ENCODE results near the gene HOXB9. TPM values are rescaled to one million over a fixed set of nuclear protein-coding genes. Genes with fewer than 3 reads are reported as not detected.

HOXB9 gene
- total and polyA plus RNA-seq, 9 of the 15 experiments (the other 6 are each of a cell fraction or from before 2014, with no cell fraction given) = 3.1 to 196 (median 77.6) TPM

DNA sequence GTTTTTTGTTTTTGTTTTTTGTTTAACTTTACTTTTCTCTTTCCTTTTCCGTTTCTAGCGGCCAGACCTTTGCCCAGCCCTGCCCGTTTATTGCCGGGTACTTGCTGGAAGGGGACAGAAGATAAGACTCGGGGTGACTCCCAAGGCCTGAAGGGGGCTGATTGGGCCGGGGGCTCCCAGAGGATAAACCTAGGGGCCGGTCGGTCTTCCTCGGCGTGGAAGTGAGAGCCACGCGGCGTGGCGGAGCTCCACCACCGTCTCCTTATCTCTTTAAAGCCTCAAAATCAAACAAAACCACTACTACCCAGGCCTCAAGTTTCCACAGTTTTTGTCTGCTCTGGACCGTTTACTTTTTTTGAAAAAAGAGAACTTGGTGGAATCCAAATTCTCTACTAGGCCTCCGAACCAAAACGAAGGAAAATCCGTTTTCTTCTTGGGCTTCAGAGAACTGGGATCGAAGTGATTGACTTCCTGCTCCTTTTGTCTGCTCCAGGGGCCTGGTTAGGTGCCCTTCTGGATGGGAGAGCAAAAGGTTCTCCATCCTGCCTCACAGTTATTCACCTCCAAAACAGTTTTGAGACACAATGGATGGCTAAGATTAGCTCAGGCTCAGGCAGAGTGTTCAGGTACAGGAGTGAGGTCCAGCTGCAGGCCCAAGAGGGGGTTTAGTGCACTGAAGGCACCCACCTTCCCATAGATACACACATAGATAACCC lies 8.5 kb upstream of the HOXB9 start:
- BruUV-seq (replicated peaks) = no TSS peak
- ATAC-seq (no peak), FAIRE-seq (no peak), DNase-seq (ENCODE audit: extremely low read depth in 1 of 4, low spot score in 3 of 4) (no peak)
- H3K27ac ChIP-seq (ENCODE audit: extremely low read depth, low read depth, low read length) = peak overlapping the region; percentile 63; the same call in 2 of the 3 replicates
- H3K9me3 ChIP-seq (replicated peaks; ENCODE audit: control insufficient read depth, insufficient read depth, low read depth, low read length) = no peaks in the 10 kb centered on the region
- peaks cover 10% of the 10 kb centered on the region; the same call in 1 of the 3 replicates for H3K36me3 ChIP-seq (ENCODE audit: control insufficient read depth, insufficient read depth, low read length)
- POLR2A ChIA-PET = interaction anchor here (0.6 to 3.8 kb wide), 3 partner anchors 9 to 157 kb away, joined by 3 to 43 read pairs (median 5); partner anchors contain the start of gene HOXB9
- H3K4me2 ChIP-seq (ENCODE audit: insufficient read depth, low read length) = no peak overlapping the region; the same call in 1 of the 2 replicates
- intact Hi-C loops (cut with micrococcal nuclease) = no loop called here
- H2AFZ ChIP-seq (ENCODE audit: low read depth, low read length) = peak overlapping the region; percentile 61
- H4K20me1 ChIP-seq (replicated peaks; ENCODE audit: control insufficient read depth, insufficient read depth, low read length) = no peaks in the 10 kb centered on the region
- no peaks in the 10 kb centered on the region for H3K27me3 ChIP-seq (ENCODE audit: control insufficient read depth in 2 of 2, insufficient read depth in 2 of 2, low read length in 2 of 2)
- H3K4me1 ChIP-seq (replicated peaks in 1 of 2; ENCODE audit: control insufficient read depth in 2 of 2, insufficient read depth in 2 of 2, low read length in 2 of 2) = peaks cover 52 to 61% of the 10 kb centered on the region in 2 experiments
- H3K79me2 ChIP-seq (ENCODE audit: control insufficient read depth, insufficient read depth, low read length) = peaks cover 27% of the 10 kb centered on the region
- no peak overlapping the region for H3K4me3 ChIP-seq
- peaks cover 4% of the 10 kb centered on the region for H3K9me1 ChIP-seq (ENCODE audit: control insufficient read depth, insufficient read depth, low read length)
- in situ Hi-C loops (cut with MboI) = no loop called here
- CTCF ChIA-PET (ENCODE audit: low intra/inter-chr PET ratio) = interaction anchor here (0.7 kb wide), 1 partner anchor 16 kb away, joined by 3 read pairs; no protein-coding TSS in a partner anchor
- WGBS (ENCODE audit: insufficient coverage, low coverage, missing lambda C conversion rate) = 39% methylated on average over 20 of the region's 20 CpGs
- H3K9ac ChIP-seq (ENCODE audit: insufficient read depth in 1 of 2, low read depth in 2 of 2, low read length in 2 of 2) = peak overlapping the region; percentile 20 to 38
- TF ChIP-seq, protein P1, sequence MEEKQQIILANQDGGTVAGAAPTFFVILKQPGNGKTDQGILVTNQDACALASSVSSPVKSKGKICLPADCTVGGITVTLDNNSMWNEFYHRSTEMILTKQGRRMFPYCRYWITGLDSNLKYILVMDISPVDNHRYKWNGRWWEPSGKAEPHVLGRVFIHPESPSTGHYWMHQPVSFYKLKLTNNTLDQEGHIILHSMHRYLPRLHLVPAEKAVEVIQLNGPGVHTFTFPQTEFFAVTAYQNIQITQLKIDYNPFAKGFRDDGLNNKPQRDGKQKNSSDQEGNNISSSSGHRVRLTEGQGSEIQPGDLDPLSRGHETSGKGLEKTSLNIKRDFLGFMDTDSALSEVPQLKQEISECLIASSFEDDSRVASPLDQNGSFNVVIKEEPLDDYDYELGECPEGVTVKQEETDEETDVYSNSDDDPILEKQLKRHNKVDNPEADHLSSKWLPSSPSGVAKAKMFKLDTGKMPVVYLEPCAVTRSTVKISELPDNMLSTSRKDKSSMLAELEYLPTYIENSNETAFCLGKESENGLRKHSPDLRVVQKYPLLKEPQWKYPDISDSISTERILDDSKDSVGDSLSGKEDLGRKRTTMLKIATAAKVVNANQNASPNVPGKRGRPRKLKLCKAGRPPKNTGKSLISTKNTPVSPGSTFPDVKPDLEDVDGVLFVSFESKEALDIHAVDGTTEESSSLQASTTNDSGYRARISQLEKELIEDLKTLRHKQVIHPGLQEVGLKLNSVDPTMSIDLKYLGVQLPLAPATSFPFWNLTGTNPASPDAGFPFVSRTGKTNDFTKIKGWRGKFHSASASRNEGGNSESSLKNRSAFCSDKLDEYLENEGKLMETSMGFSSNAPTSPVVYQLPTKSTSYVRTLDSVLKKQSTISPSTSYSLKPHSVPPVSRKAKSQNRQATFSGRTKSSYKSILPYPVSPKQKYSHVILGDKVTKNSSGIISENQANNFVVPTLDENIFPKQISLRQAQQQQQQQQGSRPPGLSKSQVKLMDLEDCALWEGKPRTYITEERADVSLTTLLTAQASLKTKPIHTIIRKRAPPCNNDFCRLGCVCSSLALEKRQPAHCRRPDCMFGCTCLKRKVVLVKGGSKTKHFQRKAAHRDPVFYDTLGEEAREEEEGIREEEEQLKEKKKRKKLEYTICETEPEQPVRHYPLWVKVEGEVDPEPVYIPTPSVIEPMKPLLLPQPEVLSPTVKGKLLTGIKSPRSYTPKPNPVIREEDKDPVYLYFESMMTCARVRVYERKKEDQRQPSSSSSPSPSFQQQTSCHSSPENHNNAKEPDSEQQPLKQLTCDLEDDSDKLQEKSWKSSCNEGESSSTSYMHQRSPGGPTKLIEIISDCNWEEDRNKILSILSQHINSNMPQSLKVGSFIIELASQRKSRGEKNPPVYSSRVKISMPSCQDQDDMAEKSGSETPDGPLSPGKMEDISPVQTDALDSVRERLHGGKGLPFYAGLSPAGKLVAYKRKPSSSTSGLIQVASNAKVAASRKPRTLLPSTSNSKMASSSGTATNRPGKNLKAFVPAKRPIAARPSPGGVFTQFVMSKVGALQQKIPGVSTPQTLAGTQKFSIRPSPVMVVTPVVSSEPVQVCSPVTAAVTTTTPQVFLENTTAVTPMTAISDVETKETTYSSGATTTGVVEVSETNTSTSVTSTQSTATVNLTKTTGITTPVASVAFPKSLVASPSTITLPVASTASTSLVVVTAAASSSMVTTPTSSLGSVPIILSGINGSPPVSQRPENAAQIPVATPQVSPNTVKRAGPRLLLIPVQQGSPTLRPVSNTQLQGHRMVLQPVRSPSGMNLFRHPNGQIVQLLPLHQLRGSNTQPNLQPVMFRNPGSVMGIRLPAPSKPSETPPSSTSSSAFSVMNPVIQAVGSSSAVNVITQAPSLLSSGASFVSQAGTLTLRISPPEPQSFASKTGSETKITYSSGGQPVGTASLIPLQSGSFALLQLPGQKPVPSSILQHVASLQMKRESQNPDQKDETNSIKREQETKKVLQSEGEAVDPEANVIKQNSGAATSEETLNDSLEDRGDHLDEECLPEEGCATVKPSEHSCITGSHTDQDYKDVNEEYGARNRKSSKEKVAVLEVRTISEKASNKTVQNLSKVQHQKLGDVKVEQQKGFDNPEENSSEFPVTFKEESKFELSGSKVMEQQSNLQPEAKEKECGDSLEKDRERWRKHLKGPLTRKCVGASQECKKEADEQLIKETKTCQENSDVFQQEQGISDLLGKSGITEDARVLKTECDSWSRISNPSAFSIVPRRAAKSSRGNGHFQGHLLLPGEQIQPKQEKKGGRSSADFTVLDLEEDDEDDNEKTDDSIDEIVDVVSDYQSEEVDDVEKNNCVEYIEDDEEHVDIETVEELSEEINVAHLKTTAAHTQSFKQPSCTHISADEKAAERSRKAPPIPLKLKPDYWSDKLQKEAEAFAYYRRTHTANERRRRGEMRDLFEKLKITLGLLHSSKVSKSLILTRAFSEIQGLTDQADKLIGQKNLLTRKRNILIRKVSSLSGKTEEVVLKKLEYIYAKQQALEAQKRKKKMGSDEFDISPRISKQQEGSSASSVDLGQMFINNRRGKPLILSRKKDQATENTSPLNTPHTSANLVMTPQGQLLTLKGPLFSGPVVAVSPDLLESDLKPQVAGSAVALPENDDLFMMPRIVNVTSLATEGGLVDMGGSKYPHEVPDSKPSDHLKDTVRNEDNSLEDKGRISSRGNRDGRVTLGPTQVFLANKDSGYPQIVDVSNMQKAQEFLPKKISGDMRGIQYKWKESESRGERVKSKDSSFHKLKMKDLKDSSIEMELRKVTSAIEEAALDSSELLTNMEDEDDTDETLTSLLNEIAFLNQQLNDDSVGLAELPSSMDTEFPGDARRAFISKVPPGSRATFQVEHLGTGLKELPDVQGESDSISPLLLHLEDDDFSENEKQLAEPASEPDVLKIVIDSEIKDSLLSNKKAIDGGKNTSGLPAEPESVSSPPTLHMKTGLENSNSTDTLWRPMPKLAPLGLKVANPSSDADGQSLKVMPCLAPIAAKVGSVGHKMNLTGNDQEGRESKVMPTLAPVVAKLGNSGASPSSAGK (IDR thresholded peaks at IDR 0.05) = peak; percentile 74; the same call in 1 of the 2 replicates
- TF ChIP-seq, protein P2, sequence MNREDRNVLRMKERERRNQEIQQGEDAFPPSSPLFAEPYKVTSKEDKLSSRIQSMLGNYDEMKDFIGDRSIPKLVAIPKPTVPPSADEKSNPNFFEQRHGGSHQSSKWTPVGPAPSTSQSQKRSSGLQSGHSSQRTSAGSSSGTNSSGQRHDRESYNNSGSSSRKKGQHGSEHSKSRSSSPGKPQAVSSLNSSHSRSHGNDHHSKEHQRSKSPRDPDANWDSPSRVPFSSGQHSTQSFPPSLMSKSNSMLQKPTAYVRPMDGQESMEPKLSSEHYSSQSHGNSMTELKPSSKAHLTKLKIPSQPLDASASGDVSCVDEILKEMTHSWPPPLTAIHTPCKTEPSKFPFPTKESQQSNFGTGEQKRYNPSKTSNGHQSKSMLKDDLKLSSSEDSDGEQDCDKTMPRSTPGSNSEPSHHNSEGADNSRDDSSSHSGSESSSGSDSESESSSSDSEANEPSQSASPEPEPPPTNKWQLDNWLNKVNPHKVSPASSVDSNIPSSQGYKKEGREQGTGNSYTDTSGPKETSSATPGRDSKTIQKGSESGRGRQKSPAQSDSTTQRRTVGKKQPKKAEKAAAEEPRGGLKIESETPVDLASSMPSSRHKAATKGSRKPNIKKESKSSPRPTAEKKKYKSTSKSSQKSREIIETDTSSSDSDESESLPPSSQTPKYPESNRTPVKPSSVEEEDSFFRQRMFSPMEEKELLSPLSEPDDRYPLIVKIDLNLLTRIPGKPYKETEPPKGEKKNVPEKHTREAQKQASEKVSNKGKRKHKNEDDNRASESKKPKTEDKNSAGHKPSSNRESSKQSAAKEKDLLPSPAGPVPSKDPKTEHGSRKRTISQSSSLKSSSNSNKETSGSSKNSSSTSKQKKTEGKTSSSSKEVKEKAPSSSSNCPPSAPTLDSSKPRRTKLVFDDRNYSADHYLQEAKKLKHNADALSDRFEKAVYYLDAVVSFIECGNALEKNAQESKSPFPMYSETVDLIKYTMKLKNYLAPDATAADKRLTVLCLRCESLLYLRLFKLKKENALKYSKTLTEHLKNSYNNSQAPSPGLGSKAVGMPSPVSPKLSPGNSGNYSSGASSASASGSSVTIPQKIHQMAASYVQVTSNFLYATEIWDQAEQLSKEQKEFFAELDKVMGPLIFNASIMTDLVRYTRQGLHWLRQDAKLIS (CRISPR knock-in tag; IDR thresholded peaks at IDR 0.05) = no peak

Data from K562 (cell line).